Cardiac muscle cell (in vitro differentiated cells and primary cell): ENCODE measurements around the gene RASSF8. TPM values are rescaled to one million over a fixed set of nuclear protein-coding genes. Genes with fewer than 3 reads are reported as not detected.

Experiments used
- DNase-seq, 2 donors: peaks; one replicate each; pipeline versions ENCODE4 v3.0.0 to v3.0.0-alpha.2; 2010 to 2017; ENCODE audit warnings: low read depth in 1 of 2, low spot score in 1 of 2
- H3K27ac ChIP-seq: fragments of 200-600 bp; sonication (generic); 2 replicates; pipeline ENCODE4 v1.5.1; 2016
- H3K27me3 ChIP-seq: fragments of 200-600 bp; sonication (generic); 2 replicates; pipeline ENCODE4 v1.6.0; 2016; ENCODE audit warnings: control low read depth
- H3K36me3 ChIP-seq: fragments of 200-600 bp; sonication (generic); 2 replicates; pipeline ENCODE4 v1.5.1; 2016; ENCODE audit warnings: control low read depth
- H3K4me1 ChIP-seq: fragments of 200-600 bp; sonication (generic); 2 replicates; pipeline ENCODE4 v1.8.1; 2017; ENCODE audit warnings: low read depth, mild to moderate bottlenecking, mixed run types
- H3K4me3 ChIP-seq: fragments of 200-600 bp; sonication (generic); 2 replicates; pipeline ENCODE4 v1.5.1; 2016; ENCODE audit warnings: mild to moderate bottlenecking
- H3K9me3 ChIP-seq: fragments of 200-600 bp; sonication (generic); 2 replicates; pipeline ENCODE4 v1.5.1; 2017; ENCODE audit warnings: low read depth, mild to moderate bottlenecking, control low read depth
- polyA plus RNA-seq: library from polyadenylated mRNA; unstranded; fragments of >200 nt; fragmentation: Nextera tagmentation; extraction: Ambion mirVana; gene quantifications from 2 replicates; pipeline ENCODE4 v1.2.1, GENCODE V29; 2016
- total RNA-seq: library from RNA; depleted of rRNA; stranded (reverse); fragments of >200 nt; gene quantifications from 2 replicates; pipeline ENCODE4 v1.2.3, GENCODE V29; 2016
- TF ChIP-seq, protein P1 (sequence below): IDR thresholded peaks from 2 replicates; pipeline ENCODE4 v1.5.1; 2012; ENCODE audit warnings: low read depth, mild to moderate bottlenecking, low read length

Gene RASSF8
- total and polyA plus RNA-seq, 2 experiments from 2014 or later, result 25.2 to 56.4 TPM

DNA sequence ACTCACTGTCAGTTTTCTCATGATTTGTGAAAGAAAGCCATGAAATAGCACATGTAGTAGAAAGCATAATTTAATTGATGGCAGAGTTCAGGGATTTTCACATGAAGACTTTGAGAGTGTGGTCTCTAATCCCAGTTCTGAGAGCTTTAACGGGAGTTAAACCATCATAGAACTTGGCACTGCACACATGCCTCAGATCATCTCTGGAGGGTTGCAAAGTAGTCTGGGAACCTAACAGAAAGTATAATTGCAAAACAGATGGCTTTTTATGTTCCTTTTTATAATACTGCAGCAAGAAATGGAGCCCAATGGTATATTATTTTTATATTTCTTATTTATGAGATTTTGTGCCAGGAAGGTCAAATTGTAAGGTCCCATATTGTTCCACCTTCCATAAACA lies 88.4 kb downstream of the RASSF8 start:
- no peaks in the 10 kb centered on the region for H3K36me3 ChIP-seq
- no peaks in the 10 kb centered on the region for H3K27me3 ChIP-seq
- H3K4me3 ChIP-seq, result no peak overlapping the region
- H3K27ac ChIP-seq, result no peak overlapping the region
- H3K4me1 ChIP-seq, result no peaks in the 10 kb centered on the region
- TF ChIP-seq, protein P1, sequence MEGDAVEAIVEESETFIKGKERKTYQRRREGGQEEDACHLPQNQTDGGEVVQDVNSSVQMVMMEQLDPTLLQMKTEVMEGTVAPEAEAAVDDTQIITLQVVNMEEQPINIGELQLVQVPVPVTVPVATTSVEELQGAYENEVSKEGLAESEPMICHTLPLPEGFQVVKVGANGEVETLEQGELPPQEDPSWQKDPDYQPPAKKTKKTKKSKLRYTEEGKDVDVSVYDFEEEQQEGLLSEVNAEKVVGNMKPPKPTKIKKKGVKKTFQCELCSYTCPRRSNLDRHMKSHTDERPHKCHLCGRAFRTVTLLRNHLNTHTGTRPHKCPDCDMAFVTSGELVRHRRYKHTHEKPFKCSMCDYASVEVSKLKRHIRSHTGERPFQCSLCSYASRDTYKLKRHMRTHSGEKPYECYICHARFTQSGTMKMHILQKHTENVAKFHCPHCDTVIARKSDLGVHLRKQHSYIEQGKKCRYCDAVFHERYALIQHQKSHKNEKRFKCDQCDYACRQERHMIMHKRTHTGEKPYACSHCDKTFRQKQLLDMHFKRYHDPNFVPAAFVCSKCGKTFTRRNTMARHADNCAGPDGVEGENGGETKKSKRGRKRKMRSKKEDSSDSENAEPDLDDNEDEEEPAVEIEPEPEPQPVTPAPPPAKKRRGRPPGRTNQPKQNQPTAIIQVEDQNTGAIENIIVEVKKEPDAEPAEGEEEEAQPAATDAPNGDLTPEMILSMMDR, result no peak
- no peak for DNase-seq
- H3K9me3 ChIP-seq, result no peaks in the 10 kb centered on the region

- Histone ChIP-seq H3K27me3 (no peaks in the 10 kb centered on the region), H3K4me1 (no peaks in the 10 kb centered on the region), H3K9me3 (no peaks in the 10 kb centered on the region), H3K4me3 (no peak overlapping the region), H3K36me3 (no peaks in the 10 kb centered on the region), H3K27ac (no peak overlapping the region)
- TF ChIP-seq, protein P1, result no peak
- DNase-seq, result no peak
Observed at GRCh38 chr12:26047401-26048226, 89.1 kb downstream of the RASSF8 start.

DNA sequence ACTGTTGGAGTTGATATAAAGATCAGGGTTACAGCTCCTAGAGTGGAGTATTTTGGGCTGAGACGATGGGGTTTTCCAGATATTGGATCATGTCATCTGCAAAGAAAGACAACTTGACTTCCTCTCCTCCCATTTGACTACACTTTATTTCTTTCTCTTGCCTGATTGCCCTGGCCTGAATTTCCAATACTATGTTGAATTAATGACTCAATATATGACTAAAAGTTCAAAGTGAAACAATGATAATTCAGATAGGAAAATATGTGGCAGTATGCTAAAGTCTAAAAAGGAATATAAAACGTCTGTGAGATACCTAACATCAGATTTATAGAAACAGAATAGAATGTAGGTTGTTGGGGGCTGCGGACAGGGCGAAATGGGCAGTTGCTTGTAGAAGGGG lies 94.2 kb downstream of the RASSF8 start:
- Histone ChIP-seq H3K27ac (no peak overlapping the region), H3K4me3 (no peak overlapping the region), H3K9me3 (no peaks in the 10 kb centered on the region), H3K4me1 (no peaks in the 10 kb centered on the region), H3K27me3 (no peaks in the 10 kb centered on the region), H3K36me3 (no peaks in the 10 kb centered on the region)
- DNase-seq, result no peak
- TF ChIP-seq, protein P1, result no peak

DNA sequence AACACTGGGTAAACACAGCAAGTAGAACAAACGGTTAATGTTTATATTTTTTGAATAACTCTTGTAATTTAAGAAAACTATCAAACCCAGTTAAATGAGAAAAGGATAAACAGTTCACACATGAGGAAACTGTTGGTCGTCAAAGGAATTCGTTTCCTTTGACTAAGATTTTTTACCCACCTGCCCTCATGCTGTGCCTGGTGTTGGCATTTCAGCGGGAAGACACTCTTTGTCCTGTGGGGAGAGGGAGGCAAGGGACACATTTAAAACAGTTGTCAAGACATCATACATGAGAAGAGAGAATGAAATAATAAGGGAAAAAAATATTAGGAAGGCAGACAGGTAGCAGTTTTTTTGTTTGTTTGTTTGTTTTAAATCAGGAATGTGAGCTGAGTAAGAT lies 95.9 kb downstream of the RASSF8 start:
- DNase-seq, result no peak
- TF ChIP-seq, protein P1, result no peak
- Histone ChIP-seq H3K36me3 (no peaks in the 10 kb centered on the region), H3K4me3 (no peak overlapping the region), H3K9me3 (no peaks in the 10 kb centered on the region), H3K27me3 (no peaks in the 10 kb centered on the region), H3K4me1 (no peaks in the 10 kb centered on the region), H3K27ac (no peak overlapping the region)

GRCh38 chr12:26055087-26055486 lies 96.6 kb downstream of the RASSF8 start:
- TF ChIP-seq, protein P1, result no peak

More at GRCh38 chr12:26055087-26055486, 96.6 kb downstream of the RASSF8 start:
- no peaks in the 10 kb centered on the region for H3K27me3 ChIP-seq
- H3K9me3 ChIP-seq, result no peaks in the 10 kb centered on the region
- H3K36me3 ChIP-seq, result no peaks in the 10 kb centered on the region
- no peak overlapping the region for H3K27ac ChIP-seq
- H3K4me3 ChIP-seq, result no peak overlapping the region
- no peak for DNase-seq
- H3K4me1 ChIP-seq, result no peaks in the 10 kb centered on the region
